ENCODE data around the gene TUSC1. TPM values are rescaled to one million over a fixed set of nuclear protein-coding genes. Genes with fewer than 3 reads are reported as not detected.

The TUSC1 gene
- total RNA-seq, 4 donors from 2014 or later, result 23.7 to 33.5 (median 27.3) TPM

DNA sequence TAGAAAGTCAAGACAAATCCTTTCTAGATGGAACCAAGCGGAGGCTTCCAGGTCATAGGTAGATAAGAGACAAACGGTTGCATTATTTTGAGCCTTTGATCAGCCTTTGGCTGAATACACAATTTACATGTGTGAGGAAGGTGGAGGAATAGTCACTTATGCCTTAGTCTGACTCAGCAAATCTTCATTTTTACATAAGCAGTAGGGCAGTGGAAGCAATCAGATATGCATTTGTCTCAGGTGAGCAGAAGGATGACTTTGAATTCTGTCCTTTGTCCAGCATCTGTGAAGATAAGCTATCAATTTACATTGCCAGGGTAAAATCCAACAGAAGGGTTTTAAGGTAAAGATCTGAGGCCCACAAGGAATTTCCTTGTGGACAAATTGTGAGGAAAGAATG, 23.8 kb downstream of the TUSC1 start:
- no peak for DNase-seq (ENCODE audit: low spot score in 2 of 2)
- intact Hi-C loops (cut with DNase I; ENCODE audit: low total_unique reads), result no loop called here
- TF ChIP-seq, protein P1, sequence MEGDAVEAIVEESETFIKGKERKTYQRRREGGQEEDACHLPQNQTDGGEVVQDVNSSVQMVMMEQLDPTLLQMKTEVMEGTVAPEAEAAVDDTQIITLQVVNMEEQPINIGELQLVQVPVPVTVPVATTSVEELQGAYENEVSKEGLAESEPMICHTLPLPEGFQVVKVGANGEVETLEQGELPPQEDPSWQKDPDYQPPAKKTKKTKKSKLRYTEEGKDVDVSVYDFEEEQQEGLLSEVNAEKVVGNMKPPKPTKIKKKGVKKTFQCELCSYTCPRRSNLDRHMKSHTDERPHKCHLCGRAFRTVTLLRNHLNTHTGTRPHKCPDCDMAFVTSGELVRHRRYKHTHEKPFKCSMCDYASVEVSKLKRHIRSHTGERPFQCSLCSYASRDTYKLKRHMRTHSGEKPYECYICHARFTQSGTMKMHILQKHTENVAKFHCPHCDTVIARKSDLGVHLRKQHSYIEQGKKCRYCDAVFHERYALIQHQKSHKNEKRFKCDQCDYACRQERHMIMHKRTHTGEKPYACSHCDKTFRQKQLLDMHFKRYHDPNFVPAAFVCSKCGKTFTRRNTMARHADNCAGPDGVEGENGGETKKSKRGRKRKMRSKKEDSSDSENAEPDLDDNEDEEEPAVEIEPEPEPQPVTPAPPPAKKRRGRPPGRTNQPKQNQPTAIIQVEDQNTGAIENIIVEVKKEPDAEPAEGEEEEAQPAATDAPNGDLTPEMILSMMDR (IDR thresholded peaks at IDR 0.05), result no peak
- no peak for TF ChIP-seq POLR2A (IDR thresholded peaks at IDR 0.05)
- WGBS, 2 donors, result 87 to 93% methylated on average over 2 of the region's 2 CpGs
- no peak overlapping the region for H3K4me3 ChIP-seq (ENCODE audit: low read depth, poor library complexity, severe bottlenecking)

DNA sequence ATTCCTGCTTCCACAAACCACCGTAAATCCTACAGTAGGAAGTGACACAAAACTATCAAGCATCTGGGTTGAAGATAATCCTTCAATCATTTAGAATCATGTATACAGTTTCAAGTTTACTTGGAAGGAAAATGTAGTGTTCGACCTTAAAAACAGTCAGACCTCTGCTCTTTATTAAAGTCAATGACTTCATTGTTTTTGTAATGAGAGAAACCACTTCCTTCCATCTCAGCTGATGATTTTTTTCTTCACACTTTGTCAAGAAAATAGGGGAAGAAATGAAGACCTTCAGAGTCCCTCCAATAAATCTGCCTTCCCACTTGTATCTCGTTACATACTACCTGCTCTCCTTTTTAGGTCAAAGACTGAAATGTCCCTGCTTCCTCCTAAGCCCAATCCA, 30.1 kb downstream of the TUSC1 start:
- 46 to 64% methylated on average over 3 of the region's 3 CpGs for WGBS, 2 donors
- no peak for DNase-seq (ENCODE audit: low spot score in 2 of 2)
- TF ChIP-seq, protein P1 (IDR thresholded peaks at IDR 0.05), result no peak
- no peak for TF ChIP-seq POLR2A (IDR thresholded peaks at IDR 0.05)
- no peak overlapping the region for H3K4me3 ChIP-seq (ENCODE audit: low read depth, poor library complexity, severe bottlenecking)
- intact Hi-C loops (cut with DNase I; ENCODE audit: low total_unique reads), result no loop called here

GRCh38 chr9:25636026-25636425, 42.2 kb downstream of the TUSC1 start:
- DNase-seq (ENCODE audit: low spot score in 2 of 2), result no peak
- 86 to 90% methylated on average over 2 of the region's 2 CpGs for WGBS, 2 donors
- intact Hi-C loops (cut with DNase I; ENCODE audit: low total_unique reads), result no loop called here
- TF ChIP-seq, protein P1 (IDR thresholded peaks at IDR 0.05), result no peak
- TF ChIP-seq POLR2A (IDR thresholded peaks at IDR 0.05), result no peak
- H3K4me3 ChIP-seq (ENCODE audit: low read depth, poor library complexity, severe bottlenecking), result no peak overlapping the region

GRCh38 chr9:25629231-25629630, 49.0 kb downstream of the TUSC1 start:
- TF ChIP-seq, protein P1 (IDR thresholded peaks at IDR 0.05), result no peak
- TF ChIP-seq POLR2A (IDR thresholded peaks at IDR 0.05), result no peak
- no peak overlapping the region for H3K4me3 ChIP-seq (ENCODE audit: low read depth, poor library complexity, severe bottlenecking)
- no peak for DNase-seq (ENCODE audit: low spot score in 2 of 2)
- intact Hi-C loops (cut with DNase I; ENCODE audit: low total_unique reads), result no loop called here
- WGBS, 2 donors, result 75 to 88% methylated on average over 3 of the region's 3 CpGs
